ENCODE results near the gene ROBO2.

ROBO2 gene

DNA sequence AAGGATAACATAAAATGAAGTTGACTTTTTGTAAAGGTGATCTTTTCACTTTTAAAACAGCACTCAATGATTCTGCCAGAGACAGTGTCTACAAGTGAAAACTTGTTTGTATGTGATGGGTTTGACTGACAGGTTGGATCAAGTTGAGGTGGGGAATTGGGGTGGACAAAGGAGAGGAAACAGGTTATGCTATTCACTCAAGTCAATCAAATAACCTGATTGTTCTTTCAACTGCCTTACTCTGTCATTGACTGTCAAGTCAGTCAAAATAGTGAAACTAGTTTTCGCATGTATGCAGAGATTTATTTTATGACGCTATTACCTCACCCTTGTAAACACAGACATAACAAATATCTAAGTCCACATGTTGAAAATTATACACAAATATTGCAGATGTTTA lies 187.7 kb downstream of the ROBO2 start:
- TF ChIP-seq, protein P1, sequence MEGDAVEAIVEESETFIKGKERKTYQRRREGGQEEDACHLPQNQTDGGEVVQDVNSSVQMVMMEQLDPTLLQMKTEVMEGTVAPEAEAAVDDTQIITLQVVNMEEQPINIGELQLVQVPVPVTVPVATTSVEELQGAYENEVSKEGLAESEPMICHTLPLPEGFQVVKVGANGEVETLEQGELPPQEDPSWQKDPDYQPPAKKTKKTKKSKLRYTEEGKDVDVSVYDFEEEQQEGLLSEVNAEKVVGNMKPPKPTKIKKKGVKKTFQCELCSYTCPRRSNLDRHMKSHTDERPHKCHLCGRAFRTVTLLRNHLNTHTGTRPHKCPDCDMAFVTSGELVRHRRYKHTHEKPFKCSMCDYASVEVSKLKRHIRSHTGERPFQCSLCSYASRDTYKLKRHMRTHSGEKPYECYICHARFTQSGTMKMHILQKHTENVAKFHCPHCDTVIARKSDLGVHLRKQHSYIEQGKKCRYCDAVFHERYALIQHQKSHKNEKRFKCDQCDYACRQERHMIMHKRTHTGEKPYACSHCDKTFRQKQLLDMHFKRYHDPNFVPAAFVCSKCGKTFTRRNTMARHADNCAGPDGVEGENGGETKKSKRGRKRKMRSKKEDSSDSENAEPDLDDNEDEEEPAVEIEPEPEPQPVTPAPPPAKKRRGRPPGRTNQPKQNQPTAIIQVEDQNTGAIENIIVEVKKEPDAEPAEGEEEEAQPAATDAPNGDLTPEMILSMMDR (IDR thresholded peaks at IDR 0.05), result no peak

DNA sequence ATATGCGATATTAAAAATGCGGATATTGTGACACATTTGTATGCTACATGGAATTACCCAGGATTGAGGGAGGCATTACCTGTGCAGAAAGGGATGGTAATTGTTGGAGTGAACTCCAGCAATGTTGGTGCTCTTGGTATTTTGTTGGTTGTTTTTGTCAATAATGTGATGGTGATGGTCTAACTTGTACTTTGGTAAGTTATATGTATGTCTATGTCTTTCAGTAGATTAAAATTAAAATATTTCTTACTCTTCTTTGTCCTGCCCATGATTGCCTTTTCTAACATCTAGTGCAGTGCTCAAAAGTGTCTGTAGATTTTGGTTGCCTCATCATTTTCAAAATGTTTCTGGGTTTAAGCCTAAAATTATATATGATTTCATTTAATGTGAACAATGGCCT lies 192.7 kb downstream of the ROBO2 start:
- TF ChIP-seq, protein P1 (IDR thresholded peaks at IDR 0.05), result no peak

- TF ChIP-seq, protein P1 (IDR thresholded peaks at IDR 0.05), result no peak
Measured at GRCh38 chr3:77234004-77234403, 194.1 kb downstream of the ROBO2 start.

DNA sequence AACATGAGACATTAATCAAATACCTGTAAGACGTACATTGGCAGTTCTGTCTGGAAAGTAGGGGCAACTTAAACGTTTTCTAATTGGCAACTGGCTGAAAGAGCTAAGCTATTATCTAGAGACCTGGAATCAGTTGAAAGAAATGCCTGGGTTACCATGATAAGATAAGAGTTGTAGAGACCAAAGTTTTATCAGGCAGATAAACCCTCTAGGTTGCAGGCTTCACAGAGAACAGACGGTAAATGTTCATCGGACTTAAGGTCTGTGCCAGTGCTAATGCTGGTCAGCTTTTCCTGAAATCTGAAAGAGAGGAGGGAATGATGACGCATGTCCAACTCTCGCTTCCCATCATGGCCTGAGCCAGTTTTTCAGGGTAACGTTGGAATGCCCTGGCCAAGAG lies 196.2 kb downstream of the ROBO2 start:
- TF ChIP-seq, protein P1 (IDR thresholded peaks at IDR 0.05), result no peak

DNA sequence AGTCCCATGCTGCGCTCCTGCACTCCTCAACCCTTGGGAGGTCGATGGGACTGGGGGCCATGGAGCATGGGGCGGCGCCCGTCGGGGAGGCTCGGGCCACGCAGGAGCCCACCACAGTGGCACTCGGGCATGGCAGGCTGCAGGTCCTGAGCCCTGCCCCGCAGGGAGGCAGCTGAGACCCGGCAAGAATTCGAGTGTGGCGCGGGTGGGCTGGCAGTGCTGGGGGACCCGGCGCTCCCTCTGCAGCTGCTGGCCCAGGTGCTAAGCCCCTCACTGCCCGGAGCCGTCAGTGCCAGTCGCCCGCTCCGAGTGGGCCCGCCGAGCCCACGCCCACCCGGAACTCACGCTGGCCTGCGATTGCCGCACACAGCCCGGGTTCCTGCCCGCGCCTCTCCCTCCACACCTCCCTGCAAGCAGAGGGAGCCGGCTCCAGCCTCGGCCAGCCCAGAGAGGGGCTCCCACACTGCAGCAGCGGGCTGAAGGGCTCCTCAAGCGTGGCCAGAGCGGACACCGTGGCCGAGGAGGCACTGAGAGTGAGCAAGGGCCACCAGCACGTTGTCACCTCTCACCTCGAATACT lies 200.3 kb downstream of the ROBO2 start:
- TF ChIP-seq, protein P1 (IDR thresholded peaks at IDR 0.05), result no peak

DNA sequence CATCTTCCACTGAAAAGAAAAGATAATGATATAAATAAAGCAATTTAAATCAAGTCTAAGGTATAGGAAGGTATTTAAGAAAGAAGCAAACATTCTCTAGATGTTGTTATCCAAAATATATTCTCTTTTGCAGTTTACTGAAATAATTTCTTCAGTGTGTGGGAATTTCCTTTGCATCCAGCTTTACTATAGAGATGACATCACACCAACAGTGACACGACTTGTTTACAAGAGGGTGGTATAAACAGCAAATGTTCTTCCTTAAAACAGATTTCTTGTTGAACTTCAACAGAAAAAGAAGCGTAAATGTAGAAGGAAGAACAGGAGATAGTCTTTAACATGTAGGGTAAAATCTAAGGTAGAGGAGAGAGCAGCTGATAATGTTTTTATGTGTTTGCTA lies 202.5 kb downstream of the ROBO2 start:
- TF ChIP-seq, protein P1 (IDR thresholded peaks at IDR 0.05), result no peak

GRCh38 chr3:77244981-77245380 lies 205.1 kb downstream of the ROBO2 start:
- TF ChIP-seq, protein P1 (IDR thresholded peaks at IDR 0.05), result no peak

DNA sequence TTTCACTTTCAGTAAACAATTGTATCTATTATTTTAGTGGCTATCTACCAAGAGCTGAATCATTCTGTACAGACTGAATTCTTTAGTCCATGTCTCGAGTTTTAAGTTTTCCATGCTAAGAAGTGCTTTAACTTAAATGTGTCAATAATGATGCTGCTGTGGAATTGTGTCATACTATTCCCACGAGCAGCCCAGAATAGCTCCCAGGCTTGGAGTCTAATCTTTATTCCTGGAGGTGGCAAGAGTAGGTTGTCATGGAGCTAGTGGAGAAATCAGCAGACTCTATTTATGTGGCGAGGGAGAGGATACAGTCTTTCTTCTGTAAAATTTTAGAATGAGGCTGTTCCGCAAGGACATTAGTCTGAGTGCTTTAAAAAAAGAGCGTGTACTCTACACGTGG lies 207.2 kb downstream of the ROBO2 start:
- TF ChIP-seq, protein P1 (IDR thresholded peaks at IDR 0.05), result no peak
